DOHH2 (cell line): ENCODE data around the gene KATNIP.

Source experiments
- CTCF ChIP-seq: fragments of 200-600 bp; sonication (generic); IDR thresholded peaks from one replicate; pipeline ENCODE4 v1.5.1; 2014; ENCODE audit warnings: antibody characterized with exemption, mild to moderate bottlenecking, low read depth, low read length; ENCODE audit not compliant: poor library complexity, severe bottlenecking
- EZH2phosphoT487 ChIP-seq: fragments of 200-600 bp; sonication (generic); IDR thresholded peaks from 2 replicates; pipeline ENCODE4 v1.6.1; 2017; ENCODE audit warnings: borderline replicate concordance, mild to moderate bottlenecking, antibody characterized with exemption, low read length, moderate library complexity, mixed read lengths

DNA sequence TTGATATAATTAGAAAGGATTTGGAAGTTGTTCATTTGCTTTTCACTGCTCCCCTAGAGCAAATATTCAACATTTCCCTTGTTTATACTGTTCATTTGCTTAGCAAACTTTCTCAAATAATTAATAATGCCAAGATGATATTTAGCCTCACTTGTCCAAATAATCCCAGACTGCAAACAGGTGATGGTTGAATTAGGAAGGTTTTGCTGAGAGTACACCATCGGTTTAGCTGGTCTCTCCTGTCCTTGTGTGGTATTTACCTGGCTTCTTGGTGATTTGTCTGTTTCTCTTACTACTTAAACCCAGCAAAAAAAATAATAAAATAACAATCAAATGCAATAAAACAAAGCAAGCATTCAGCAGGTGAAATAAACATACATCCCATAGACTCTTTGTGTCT is 6.5 kb downstream of the KATNIP start:
- TF ChIP-seq CTCF (no peak), EZH2phosphoT487 (no peak)
